ENCODE data around the gene HAUS8.

- TF ChIP-seq POLR2AphosphoS5 (IDR thresholded peaks at IDR 0.05; ENCODE audit: low read depth, low read length) (no peak), POLR2A (IDR thresholded peaks at IDR 0.05; ENCODE audit: low read depth, low read length) (no peak), SPI1 (IDR thresholded peaks at IDR 0.05; ENCODE audit: low read depth, low read length) (no peak)
Measured at GRCh38 chr19:17086834-17087233, 11.6 kb upstream of the HAUS8 start.
